Loucy (cell line): ENCODE results near the gene CD207.
A peak's percentile ranks its signal among the peaks of the same experiment; 100 is the strongest.

Experiments used
- H2AFZ ChIP-seq: fragments of 200-600 bp; sonication (generic); 2 replicates; pipeline ENCODE4 v1.6.0; 2016; ENCODE audit warnings: antibody characterized with exemption, mild to moderate bottlenecking, low read length, moderate library complexity
- H3F3A ChIP-seq: fragments of 200-600 bp; 2 replicates; pipeline ENCODE4 v1.6.0; 2016; ENCODE audit warnings: antibody characterized with exemption, low read depth, mild to moderate bottlenecking
- H3K27me3 ChIP-seq: fragments of 200-600 bp; sonication (generic); 2 replicates; pipeline ENCODE4 v1.6.1; 2014; ENCODE audit warnings: low read length, mild to moderate bottlenecking; ENCODE audit not compliant: insufficient read depth, poor library complexity, severe bottlenecking
- H3K36me3 ChIP-seq: fragments of 200-600 bp; sonication (generic); 2 replicates; pipeline ENCODE4 v1.6.1; 2016; ENCODE audit warnings: low read length; ENCODE audit not compliant: insufficient read depth
- H3K4me1 ChIP-seq: fragments of 200-600 bp; sonication (generic); 2 replicates; pipeline ENCODE4 v1.5.1; 2014; ENCODE audit warnings: low read length, mild to moderate bottlenecking; ENCODE audit not compliant: insufficient read depth, poor library complexity, severe bottlenecking
- H3K4me2 ChIP-seq: fragments of 200-600 bp; sonication (generic); 2 replicates; pipeline ENCODE4 v1.6.0; 2014; ENCODE audit warnings: antibody characterized with exemption, low read length, low read depth, mild to moderate bottlenecking; ENCODE audit not compliant: poor library complexity, severe bottlenecking
- H3K4me3 ChIP-seq: fragments of 200-600 bp; sonication (generic); 2 replicates; pipeline ENCODE4 v1.5.1; 2014; ENCODE audit warnings: low read length, mild to moderate bottlenecking, mixed read lengths; ENCODE audit not compliant: poor library complexity, severe bottlenecking
- H3K79me2 ChIP-seq: fragments of 200-600 bp; sonication (generic); 2 replicates; pipeline ENCODE4 v1.6.1; 2014; ENCODE audit warnings: low read length; ENCODE audit not compliant: insufficient read depth
- H3K9ac ChIP-seq: fragments of 200-600 bp; sonication (generic); 2 replicates; pipeline ENCODE4 v1.6.0; 2014; ENCODE audit warnings: mild to moderate bottlenecking, low read depth, low read length, moderate library complexity; ENCODE audit not compliant: poor library complexity, severe bottlenecking
- H3K9me2 ChIP-seq: fragments of 200-600 bp; sonication (generic); replicated peaks from 2 replicates; pipeline ENCODE4 v1.6.1; 2016; ENCODE audit warnings: low read depth, low read length, mixed read lengths
- H3K9me3 ChIP-seq: fragments of 200-600 bp; sonication (generic); 2 replicates; pipeline ENCODE4 v1.6.1; 2014; ENCODE audit warnings: mild to moderate bottlenecking, antibody characterized with exemption, low read length, low read depth; ENCODE audit not compliant: insufficient read depth
- H4K20me1 ChIP-seq: fragments of 200-600 bp; sonication (generic); 2 replicates; pipeline ENCODE4 v1.6.0; 2014; ENCODE audit warnings: antibody characterized with exemption, low read length, mild to moderate bottlenecking; ENCODE audit not compliant: insufficient read depth, poor library complexity, severe bottlenecking
- EZH2phosphoT487 ChIP-seq: fragments of 200-600 bp; IDR thresholded peaks from 2 replicates; pipeline ENCODE4 v1.6.1; 2018; ENCODE audit warnings: antibody characterized with exemption, mild to moderate bottlenecking, moderate library complexity, borderline replicate concordance
- TF ChIP-seq, protein P1 (sequence below): fragments of 200-600 bp; sonication (generic); conservative IDR thresholded peaks from 2 replicates; pipeline ENCODE4 v1.5.1; 2014; ENCODE audit warnings: mild to moderate bottlenecking, antibody characterized with exemption, low read length

The CD207 gene

DNA sequence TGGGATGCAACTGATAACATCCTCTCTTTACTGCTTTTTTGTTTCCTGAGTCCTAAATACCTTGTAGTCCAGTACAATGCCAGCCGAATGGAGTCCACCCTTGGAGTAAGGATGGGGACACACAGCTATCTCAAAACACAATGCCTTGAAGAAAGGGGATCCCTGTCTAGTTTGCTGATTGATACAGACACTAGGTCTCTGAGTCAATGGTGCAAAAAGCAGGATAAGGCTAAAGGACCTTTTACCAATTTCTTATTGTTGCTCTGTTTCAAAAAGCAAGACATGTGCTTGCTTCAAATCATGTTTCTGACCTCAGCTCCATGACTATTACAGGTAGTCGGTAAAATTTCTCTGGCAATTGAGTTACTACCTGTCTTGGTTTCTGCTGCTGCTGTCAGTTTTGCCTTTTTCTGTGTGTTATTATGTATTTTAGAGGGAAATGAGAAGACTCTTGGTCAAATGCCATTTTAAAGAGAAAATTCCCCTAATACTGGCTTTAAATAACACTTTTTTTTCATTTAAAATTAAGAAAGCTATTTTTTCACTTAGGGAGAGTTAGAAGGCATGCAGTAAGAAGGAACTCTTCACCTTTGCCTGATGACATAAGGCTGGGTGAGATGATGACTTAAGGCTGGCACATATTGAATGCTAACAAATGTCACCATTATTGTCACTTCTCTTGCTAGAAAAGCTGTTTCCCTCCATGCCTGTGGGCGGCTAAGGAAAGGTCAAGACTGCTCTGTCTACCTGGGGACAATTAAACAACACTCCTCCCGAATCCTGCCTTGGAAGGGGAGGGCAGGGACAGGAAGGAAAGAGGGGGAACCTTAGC is 40.2 kb downstream of the CD207 start:
- no peak overlapping the region for H3K4me2 ChIP-seq
- H3K27me3 ChIP-seq = no peaks in the 10 kb centered on the region
- no peaks in the 10 kb centered on the region for H3K79me2 ChIP-seq
- no peak overlapping the region for H3K4me3 ChIP-seq
- H3K9me3 ChIP-seq = no peaks in the 10 kb centered on the region
- no peaks in the 10 kb centered on the region for H4K20me1 ChIP-seq
- H2AFZ ChIP-seq = 0 out of 2 replicates have a peak overlapping the region, but pooled peaks have one; percentile 1
- H3K9me2 ChIP-seq = no peaks in the 10 kb centered on the region
- no peak for TF ChIP-seq EZH2phosphoT487
- TF ChIP-seq, protein P1, sequence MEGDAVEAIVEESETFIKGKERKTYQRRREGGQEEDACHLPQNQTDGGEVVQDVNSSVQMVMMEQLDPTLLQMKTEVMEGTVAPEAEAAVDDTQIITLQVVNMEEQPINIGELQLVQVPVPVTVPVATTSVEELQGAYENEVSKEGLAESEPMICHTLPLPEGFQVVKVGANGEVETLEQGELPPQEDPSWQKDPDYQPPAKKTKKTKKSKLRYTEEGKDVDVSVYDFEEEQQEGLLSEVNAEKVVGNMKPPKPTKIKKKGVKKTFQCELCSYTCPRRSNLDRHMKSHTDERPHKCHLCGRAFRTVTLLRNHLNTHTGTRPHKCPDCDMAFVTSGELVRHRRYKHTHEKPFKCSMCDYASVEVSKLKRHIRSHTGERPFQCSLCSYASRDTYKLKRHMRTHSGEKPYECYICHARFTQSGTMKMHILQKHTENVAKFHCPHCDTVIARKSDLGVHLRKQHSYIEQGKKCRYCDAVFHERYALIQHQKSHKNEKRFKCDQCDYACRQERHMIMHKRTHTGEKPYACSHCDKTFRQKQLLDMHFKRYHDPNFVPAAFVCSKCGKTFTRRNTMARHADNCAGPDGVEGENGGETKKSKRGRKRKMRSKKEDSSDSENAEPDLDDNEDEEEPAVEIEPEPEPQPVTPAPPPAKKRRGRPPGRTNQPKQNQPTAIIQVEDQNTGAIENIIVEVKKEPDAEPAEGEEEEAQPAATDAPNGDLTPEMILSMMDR = no peak
- H3K9ac ChIP-seq = no peak overlapping the region
- no peaks in the 10 kb centered on the region for H3K4me1 ChIP-seq
- no peaks in the 10 kb centered on the region for H3K36me3 ChIP-seq
- no peaks in the 10 kb centered on the region for H3F3A ChIP-seq

DNA sequence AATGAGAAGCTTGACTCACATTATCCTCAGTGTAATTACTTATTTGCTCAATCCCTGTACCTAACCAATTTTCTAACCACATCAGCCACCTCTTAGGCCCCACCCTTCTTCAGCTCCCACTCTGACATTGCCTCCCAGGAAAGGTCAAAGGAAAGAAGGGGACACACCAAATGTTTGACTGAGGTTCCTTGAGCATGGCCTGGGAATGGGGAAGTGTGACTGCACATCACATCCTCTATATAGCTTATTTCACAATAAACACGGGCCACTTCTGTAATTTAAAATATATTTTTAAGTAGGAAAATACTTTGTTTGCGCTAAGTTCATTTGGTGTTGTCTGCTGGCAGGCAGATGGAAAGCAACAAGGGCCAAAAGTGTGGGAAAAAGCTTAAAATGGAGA is 42.2 kb downstream of the CD207 start:
- H2AFZ ChIP-seq = no peak overlapping the region
- TF ChIP-seq, protein P1 = no peak
- no peak for TF ChIP-seq EZH2phosphoT487
- no peak overlapping the region for H3K4me3 ChIP-seq
- H3K9ac ChIP-seq = no peak overlapping the region
- no peaks in the 10 kb centered on the region for H3K9me2 ChIP-seq
- no peaks in the 10 kb centered on the region for H3F3A ChIP-seq
- no peaks in the 10 kb centered on the region for H3K4me1 ChIP-seq
- H3K36me3 ChIP-seq = no peaks in the 10 kb centered on the region
- H4K20me1 ChIP-seq = no peaks in the 10 kb centered on the region
- no peak overlapping the region for H3K4me2 ChIP-seq
- H3K79me2 ChIP-seq = no peaks in the 10 kb centered on the region
- H3K9me3 ChIP-seq = no peaks in the 10 kb centered on the region
- no peaks in the 10 kb centered on the region for H3K27me3 ChIP-seq

- H3K36me3 ChIP-seq = no peaks in the 10 kb centered on the region
- H3K4me3 ChIP-seq = peak within 1 kb of the TSS; percentile 28
- no peak for TF ChIP-seq EZH2phosphoT487
- TF ChIP-seq, protein P1 = no peak
- H3K4me2 ChIP-seq = peak within 1 kb of the TSS; percentile 48
- H3K79me2 ChIP-seq = no peaks in the 10 kb centered on the region
- no peaks in the 10 kb centered on the region for H3K27me3 ChIP-seq
- no peaks in the 10 kb centered on the region for H4K20me1 ChIP-seq
- peak within 1 kb of the TSS; percentile 37 for H3K9ac ChIP-seq
- H3K4me1 ChIP-seq = no peaks in the 10 kb centered on the region
- no peaks in the 10 kb centered on the region for H3F3A ChIP-seq
- H3K9me3 ChIP-seq = no peaks in the 10 kb centered on the region
- H2AFZ ChIP-seq = peak within 1 kb of the TSS; percentile 92
- no peaks in the 10 kb centered on the region for H3K9me2 ChIP-seq
These were observed 45.3 kb downstream of the CD207 start, which contains the start of gene FIGLA for GRCh38 chr2:70790136-70790828. Gene FIGLA (minus strand): TSS chr2:70790643. CDS start chr2:70790638, 5 bp downstream.
